ENCODE measurements around the gene SESN1.

The SESN1 gene

DNA sequence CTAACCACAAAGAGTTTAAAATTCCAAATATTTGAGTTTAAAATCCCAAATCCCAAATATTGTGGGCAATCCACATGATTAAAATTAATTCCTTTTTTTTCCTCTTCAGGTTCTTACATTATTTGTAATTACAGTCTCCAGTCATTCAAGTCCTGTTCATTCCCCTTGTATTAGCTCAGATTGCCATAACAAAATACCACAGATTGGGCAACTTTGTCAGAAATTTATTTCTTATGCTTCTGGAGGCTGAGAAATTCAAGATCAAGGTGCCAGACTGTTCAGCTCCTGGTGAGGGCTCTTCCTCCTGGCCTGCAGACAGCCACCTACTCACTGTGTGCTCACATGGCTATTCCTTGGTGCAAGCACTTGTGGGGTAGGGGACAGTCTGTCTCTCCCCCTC lies 141.0 kb downstream of the SESN1 start:
- no peak for DNase-seq

DNA sequence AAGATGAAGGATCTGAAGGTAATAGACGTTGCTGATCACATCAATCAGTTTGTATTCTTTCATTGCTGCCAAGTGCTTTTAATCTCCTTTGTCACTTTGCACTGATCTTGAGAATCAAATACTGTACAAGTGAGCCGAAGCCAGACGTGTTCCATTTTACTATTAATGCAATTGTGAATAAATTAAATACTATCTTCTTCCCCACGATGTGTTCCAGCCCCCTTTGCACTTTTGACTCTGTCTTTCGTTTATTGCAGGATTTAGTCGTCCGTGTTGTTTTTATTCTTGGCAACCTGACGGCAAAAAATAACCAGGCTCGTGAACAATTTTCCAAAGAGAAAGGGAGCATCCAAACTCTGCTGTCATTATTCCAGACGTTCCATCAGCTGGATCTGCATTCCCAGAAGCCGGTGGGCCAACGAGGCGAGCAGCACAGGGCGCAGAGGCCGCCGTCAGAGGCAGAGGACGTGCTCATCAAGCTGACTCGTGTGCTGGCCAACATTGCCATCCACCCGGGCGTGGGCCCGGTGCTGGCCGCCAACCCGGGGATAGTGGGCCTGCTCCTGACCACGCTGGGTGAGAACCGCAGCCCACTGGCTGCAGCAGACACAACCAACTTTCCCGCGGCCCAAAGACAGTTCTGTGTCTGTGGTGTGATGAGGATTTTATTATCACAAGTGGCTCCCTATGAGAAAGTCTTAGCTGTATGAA lies 141.7 kb downstream of the SESN1 start:
- DNase-seq: no peak

- no peak for DNase-seq
Measured at GRCh38 chr6:108951351-108951953, 143.2 kb downstream of the SESN1 start.

GRCh38 chr6:108948181-108948661 lies 146.4 kb downstream of the SESN1 start:
- no peak for DNase-seq

DNA sequence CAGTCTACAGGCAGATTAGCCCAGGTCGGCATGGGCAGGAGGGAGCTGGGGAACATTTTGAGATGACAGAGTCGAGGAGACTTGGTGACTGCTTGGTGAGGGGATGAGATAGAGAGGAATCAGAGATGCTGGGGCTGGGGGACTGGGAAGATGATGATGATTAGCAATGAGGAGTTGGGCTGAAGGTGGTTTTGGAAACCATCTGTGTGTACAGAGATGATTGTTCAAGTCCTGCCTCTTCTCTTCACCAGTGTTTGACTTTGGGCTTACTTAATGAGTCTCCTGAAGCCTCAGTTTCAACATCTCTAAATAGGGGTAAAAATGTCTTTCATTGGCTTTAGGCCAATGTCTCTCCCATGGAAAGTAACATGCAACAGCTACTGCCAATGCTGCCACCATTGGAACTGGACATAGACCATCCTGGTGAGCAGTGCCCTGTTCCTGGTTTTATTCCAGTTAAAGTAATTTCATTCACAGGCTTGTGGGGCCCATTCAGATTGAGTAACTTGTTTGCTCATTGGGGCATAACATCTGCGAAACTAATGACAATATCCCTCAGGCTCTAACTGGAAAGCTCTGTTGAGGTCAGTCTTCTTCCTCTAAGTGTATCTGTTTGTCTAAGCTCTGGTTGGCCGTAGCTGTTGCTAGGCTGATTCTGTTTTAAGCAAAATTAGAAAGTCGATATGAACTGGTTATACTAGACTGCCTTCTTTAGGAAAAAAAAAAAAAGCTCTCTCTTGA lies 147.4 kb downstream of the SESN1 start:
- no peak for DNase-seq

GRCh38 chr6:108946695-108947094 lies 148.0 kb downstream of the SESN1 start:
- DNase-seq: no peak

DNA sequence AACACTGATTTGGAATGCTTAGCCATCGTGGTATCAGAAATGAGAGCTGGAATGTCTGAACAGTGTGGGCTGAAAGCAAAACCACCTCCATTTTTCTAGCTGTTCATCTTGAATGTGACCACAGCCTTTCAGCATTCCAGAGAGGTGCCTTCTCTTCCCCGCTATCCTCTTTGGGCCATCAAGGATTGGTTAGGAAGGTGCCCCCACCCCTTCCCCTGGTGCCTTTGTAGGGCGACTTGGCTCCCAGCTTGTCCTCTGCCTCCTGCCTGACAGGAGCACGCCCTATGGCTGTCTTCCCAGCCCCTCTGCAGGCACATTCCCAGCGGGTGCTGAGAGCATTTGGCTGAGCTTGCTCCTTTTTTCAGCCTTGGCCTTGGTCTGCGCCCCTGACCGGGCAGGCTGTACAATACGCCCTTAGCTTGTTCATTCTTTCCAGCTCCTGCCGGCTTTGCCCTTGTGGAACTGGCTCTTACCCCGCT lies 148.9 kb downstream of the SESN1 start:
- no peak for DNase-seq

DNA sequence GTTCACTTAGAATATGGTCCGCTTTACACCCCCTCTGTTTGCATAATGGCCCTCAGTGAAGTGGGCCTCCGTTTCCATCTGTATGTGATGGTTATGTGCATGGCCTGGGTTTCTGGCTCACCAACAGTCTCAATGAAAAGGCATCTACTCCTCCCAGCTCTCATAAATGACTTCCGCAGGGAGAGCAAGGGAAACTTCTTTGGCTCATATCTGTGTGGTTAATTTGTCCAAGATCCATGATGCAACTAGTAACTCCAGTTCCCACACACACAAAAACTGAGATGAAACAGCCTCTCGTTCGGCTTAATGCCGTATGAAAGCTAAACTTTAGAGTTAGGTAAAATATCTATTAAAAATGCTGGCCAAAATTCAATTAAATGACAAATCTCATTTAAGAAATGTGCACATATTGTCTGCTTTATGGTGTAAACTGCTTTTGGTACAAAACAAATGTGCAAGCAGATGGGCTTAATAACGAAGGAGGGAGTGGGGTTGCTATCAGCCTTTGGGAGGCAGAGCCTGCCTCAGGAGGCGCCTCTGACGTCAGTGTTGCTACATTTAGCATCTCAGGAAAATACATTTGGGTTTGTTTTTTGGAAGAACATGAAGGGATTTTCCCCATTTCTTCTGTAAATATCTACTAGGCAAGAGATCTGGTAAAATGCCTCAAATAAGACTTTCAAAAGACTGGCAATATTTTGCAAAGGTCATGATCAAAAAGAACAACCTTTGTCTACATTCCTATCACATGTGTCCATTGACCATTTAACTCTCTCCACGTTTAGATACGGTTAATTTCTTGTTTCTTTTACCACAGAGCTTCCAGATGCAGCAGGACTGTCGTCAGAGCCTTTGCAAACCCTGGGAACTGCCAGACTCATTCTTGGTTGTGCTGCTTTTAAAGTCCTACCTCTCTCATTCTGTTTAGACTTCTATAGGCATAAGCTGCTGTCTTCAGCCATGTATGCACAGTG lies 149.7 kb downstream of the SESN1 start:
- DNase-seq: no peak

GRCh38 chr6:108944071-108944470 lies 150.6 kb downstream of the SESN1 start:
- DNase-seq: no peak

DNA sequence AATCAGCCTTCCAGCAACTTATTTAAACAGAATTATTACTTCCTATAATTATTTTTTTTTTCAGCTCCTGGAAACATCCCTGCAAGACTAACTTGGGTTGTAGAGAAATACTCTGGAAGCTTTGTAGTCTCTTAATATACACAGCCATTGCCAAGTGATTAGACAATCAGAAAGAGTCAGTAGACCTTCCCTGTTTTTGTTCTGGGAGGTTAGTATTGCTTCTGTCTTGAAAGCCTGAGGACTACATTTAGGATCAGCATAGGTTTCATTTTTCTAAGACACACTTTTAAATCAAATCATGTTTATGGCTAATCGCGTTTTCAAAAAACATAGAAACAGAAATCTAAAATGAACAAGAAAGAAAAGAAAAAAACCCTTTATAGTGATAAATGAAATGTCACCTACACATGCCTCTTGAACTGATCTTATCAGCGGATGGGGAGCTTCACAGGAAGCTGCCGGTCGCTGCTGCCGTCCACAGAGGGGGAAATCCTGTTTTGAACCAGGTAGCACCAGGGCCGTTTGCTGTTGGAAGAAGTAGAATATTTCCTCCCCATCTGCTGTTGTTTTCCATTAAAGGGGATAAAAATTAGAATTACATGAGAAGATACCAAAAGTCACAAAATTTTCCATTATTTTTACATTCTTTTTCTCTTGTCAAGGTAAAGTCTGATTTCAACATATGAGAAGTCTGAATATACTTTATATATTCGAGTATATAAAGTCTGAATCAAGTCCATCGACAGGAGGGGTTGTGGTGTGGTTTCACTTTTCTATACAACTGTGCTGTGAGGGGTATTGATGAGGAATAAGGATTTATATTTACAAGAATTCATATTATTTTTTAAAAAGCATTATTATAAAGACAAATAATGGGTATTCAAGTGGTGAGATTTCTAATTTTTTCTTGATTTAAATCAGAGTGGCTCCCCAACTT lies 151.8 kb downstream of the SESN1 start:
- no peak for DNase-seq

- no peak for DNase-seq
Measured at GRCh38 chr6:108941859-108942258, 152.8 kb downstream of the SESN1 start.

DNA sequence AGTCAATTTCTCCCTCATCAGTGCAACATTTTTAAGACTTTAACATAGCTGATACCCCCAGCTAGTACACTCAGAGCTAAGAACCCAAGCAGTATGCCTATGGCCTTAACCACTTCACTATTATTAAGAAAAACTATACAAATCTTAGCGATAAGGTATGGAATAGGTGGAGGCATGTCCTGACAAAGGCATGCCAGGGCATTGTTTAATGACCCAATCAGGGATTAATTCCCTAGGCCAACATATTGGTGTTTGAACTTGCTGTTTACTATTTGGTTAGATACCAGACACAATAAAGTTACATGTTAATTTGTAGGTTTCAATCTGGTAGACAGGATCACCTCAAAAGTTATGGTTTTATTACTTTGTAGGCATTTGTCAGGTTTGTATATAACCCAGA lies 153.4 kb downstream of the SESN1 start:
- DNase-seq: no peak

- DNase-seq: no peak
Measured at GRCh38 chr6:108940741-108941140, 153.9 kb downstream of the SESN1 start.

DNA sequence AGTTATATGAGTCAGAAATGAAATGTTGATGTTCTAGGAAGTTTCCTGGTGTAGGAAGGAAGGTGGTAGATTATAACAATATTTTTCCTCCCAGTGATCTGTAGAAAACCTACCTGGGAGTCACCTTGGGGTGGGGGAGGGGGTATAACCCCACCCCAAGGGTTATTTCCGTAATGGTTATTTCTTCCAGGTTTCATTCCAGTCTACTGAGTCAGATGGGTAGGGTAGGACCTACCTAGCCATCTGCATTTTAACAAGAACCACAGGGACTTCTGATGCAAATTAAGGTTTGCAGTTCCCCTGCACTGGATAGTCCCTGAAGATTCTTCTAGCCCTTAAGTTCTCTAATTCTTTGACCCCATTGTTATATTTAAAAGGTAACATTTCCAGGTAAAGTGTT lies 157.5 kb downstream of the SESN1 start:
- no peak for DNase-seq
